HepG2 (cell line): ENCODE measurements around the gene DLX1. TPM values are rescaled to one million over a fixed set of nuclear protein-coding genes. Genes with fewer than 3 reads are reported as not detected.

Source experiments
- ATAC-seq: fragments of 200-7000 bp; cut with Tn5 transposase; 3 replicates; pipeline ENCODE4 v1.9.1; 2020; ENCODE audit warnings: mild to moderate bottlenecking, moderate library complexity
- BruUV-seq: library from RNA; stranded (reverse); fragments of 400-500 nt; replicated peaks from 2 replicates; lab custom pipeline; 2021; lab: Mats Ljungman, UMichigan
- CTCF ChIA-PET: fragments of 300-600 bp; formaldehyde crosslinking; extraction: SDS; loops from one replicate; lab custom pipeline; 2021; ENCODE audit warnings: low total read pairs, inconsistent platforms, low intra/inter-chr PET ratio; lab: Yijun Ruan, JAX
- POLR2A ChIA-PET: fragments of 350-600 bp; sonication (Branson Sonifier 250); formaldehyde crosslinking; loops from one replicate; lab custom pipeline; 2020; ENCODE audit warnings: antibody characterized with exemption, inconsistent platforms; lab: Yijun Ruan, JAX
- DNase-seq: peaks from one replicate; pipeline ENCODE4 v3.0.0-alpha.2; 2015; ENCODE audit warnings: low spot score
- FAIRE-seq: peaks from 3 replicates; lab custom pipeline; 2011; peaks lifted over from hg19 to GRCh38; lab: Jason Lieb, UNC
- H2AFZ ChIP-seq: one replicate; pipeline ENCODE4 v1.6.1; 2011; ENCODE audit warnings: low read length, inconsistent platforms
- H3K27ac ChIP-seq: fragments of 300-600 bp; 3 replicates; pipeline ENCODE4 v1.8.0; 2011; ENCODE audit warnings: mixed run types, mild to moderate bottlenecking, mixed read lengths, low read length, inconsistent platforms; ENCODE audit not compliant: insufficient read depth; ENCODE audit errors: extremely low read length
- H3K27me3 ChIP-seq, 2 experiments: fragments of 200-600 bp in 1 of 2; 2 replicates in 1 of 2; 3 replicates in 1 of 2; pipeline versions ENCODE4 v1.6.0 to v1.8.0; 2011; ENCODE audit warnings: low read length in 2 of 2, mild to moderate bottlenecking in 2 of 2, moderate library complexity in 2 of 2, inconsistent platforms in 1 of 2; ENCODE audit not compliant: insufficient read depth in 2 of 2, control insufficient read depth in 1 of 2
- H3K36me3 ChIP-seq, 2 experiments: fragments of 200-600 bp in 1 of 2; replicated peaks in 1 of 2; 2 replicates in 1 of 2; 3 replicates in 1 of 2; pipeline versions ENCODE4 v1.5.1 to v1.8.0; 2011; ENCODE audit warnings: low read length in 2 of 2, inconsistent platforms in 1 of 2; ENCODE audit not compliant: insufficient read depth in 2 of 2, control insufficient read depth in 1 of 2
- H3K4me1 ChIP-seq: 2 replicates; pipeline ENCODE4 v1.5.1; 2012; ENCODE audit warnings: low read length, inconsistent platforms; ENCODE audit not compliant: insufficient read depth
- H3K4me2 ChIP-seq: 2 replicates; pipeline ENCODE4 v1.6.0; 2011; ENCODE audit warnings: low read depth, low read length, inconsistent platforms
- H3K4me3 ChIP-seq, 3 experiments: fragments of 200-600 bp in 1 of 3; sonication (generic), shearing (Covaris generic) in 1 of 3; replicated peaks in 1 of 3; 2 replicates each; pipeline ENCODE4 v1.5.1; 2011 to 2016; ENCODE audit warnings: low read length in 3 of 3, inconsistent platforms in 2 of 3, low read depth in 2 of 3, mild to moderate bottlenecking in 2 of 3, control low read depth in 1 of 3, mixed read lengths in 1 of 3; ENCODE audit not compliant: insufficient read depth in 1 of 3
- H3K79me2 ChIP-seq: one replicate; pipeline ENCODE4 v1.6.1; 2011; ENCODE audit warnings: low read length, inconsistent platforms; ENCODE audit not compliant: insufficient read depth
- H3K9ac ChIP-seq: 2 replicates; pipeline ENCODE4 v1.6.0; 2011; ENCODE audit warnings: mild to moderate bottlenecking, low read depth, low read length, inconsistent platforms; ENCODE audit not compliant: insufficient read depth
- H3K9me3 ChIP-seq: 2 replicates; pipeline ENCODE4 v1.5.1; 2012; ENCODE audit warnings: mild to moderate bottlenecking, low read length
- H4K20me1 ChIP-seq: 2 replicates; pipeline ENCODE4 v1.6.0; 2011; ENCODE audit warnings: inconsistent platforms, mild to moderate bottlenecking, low read length, moderate library complexity; ENCODE audit not compliant: insufficient read depth
- BORCS8-MEF2B ChIP-seq: sonication (generic); formaldehyde crosslinking; IDR thresholded peaks from 2 replicates; pipeline ENCODE4 v1.8.0; 2022; ENCODE audit warnings: mild to moderate bottlenecking, missing genetic modification reagents
- DDIT3 ChIP-seq: sonication (generic); formaldehyde crosslinking; IDR thresholded peaks from 2 replicates; pipeline ENCODE4 v1.4.0; 2020; ENCODE audit warnings: mild to moderate bottlenecking, missing genetic modification reagents
- MIER2 ChIP-seq: IDR thresholded peaks from 2 replicates; pipeline ENCODE4 v1.6.1; 2016; ENCODE audit warnings: missing biosample characterization, missing genetic modification reagents
- ONECUT2 ChIP-seq: sonication (generic); formaldehyde crosslinking; IDR thresholded peaks from 2 replicates; pipeline ENCODE4 v1.4.0; 2020; ENCODE audit warnings: missing genetic modification reagents
- SATB2 ChIP-seq: sonication (generic); formaldehyde crosslinking; IDR thresholded peaks from 2 replicates; pipeline ENCODE4 v1.5.0; 2020; ENCODE audit warnings: missing genetic modification reagents
- SRSF1 ChIP-seq: fragments of 200-400 bp; formaldehyde crosslinking; optimal IDR thresholded peaks from 2 replicates; pipeline ENCODE3; 2017; ENCODE audit warnings: mild to moderate bottlenecking, low read depth, low read length, moderate library complexity
- STAT5B ChIP-seq: sonication (generic); formaldehyde crosslinking; IDR thresholded peaks from 2 replicates; pipeline ENCODE4 v1.4.0; 2020; ENCODE audit warnings: missing genetic modification reagents
- YEATS2 ChIP-seq: sonication (generic); formaldehyde crosslinking; IDR thresholded peaks from 2 replicates; pipeline ENCODE4 v1.4.0; 2020; ENCODE audit warnings: missing genetic modification reagents, borderline replicate concordance
- ZNF547 ChIP-seq: sonication (generic); formaldehyde crosslinking; IDR thresholded peaks from 2 replicates; pipeline ENCODE4 v1.5.1; 2020; ENCODE audit warnings: mild to moderate bottlenecking, missing genetic modification reagents
- ZNF678 ChIP-seq: sonication (generic); formaldehyde crosslinking; IDR thresholded peaks from 2 replicates; pipeline ENCODE4 v1.4.0; 2020; ENCODE audit warnings: mild to moderate bottlenecking, missing genetic modification reagents
- ZNF737 ChIP-seq: sonication (generic); formaldehyde crosslinking; IDR thresholded peaks from 2 replicates; pipeline ENCODE4 v1.5.0; 2020; ENCODE audit warnings: missing genetic modification reagents, mild to moderate bottlenecking, borderline replicate concordance
- ZNF816 ChIP-seq: sonication (generic); formaldehyde crosslinking; IDR thresholded peaks from 2 replicates; pipeline ENCODE4 v1.8.0; 2022; ENCODE audit warnings: missing genetic modification reagents, mild to moderate bottlenecking, borderline replicate concordance
- ZSCAN12 ChIP-seq: sonication (generic); formaldehyde crosslinking; IDR thresholded peaks from 2 replicates; pipeline ENCODE4 v1.9.0; 2021; ENCODE audit warnings: mild to moderate bottlenecking, missing genetic modification reagents
- WGBS: methylation state at CpG from one replicate; pipeline ENCODE4 v1.1.6; 2017; ENCODE audit warnings: low lambda C conversion rate; 5-methylcytosine and 5-hydroxymethylcytosine counted together
- in situ Hi-C: cut with HindIII; loops from 2 replicates; pipeline ENCODE4 v1.10.0; 2017; ENCODE audit warnings: low pct_unique_long_range_greater_than_20kb; ENCODE audit not compliant: extremely low pct_ligation_motif_present
- intact Hi-C: fragments of 100-400 bp; cut with micrococcal nuclease; formaldehyde crosslinking; loops from one replicate; pipeline ENCODE4 v1.10.0; 2022; ENCODE audit not compliant: unreplicated experiment
- polyA plus RNA-seq, 8 experiments: library from polyadenylated mRNA; depleted of rRNA in 3 of 8; stranded (reverse) in 7 of 8; unstranded in 1 of 8; fragments of >200 nt; fragmentation: Illumina TruSeq in 4 of 8; extraction: Trizol in 4 of 8; gene quantifications; 2 replicates each; pipeline versions ENCODE4 v1.2.1 to v1.2.3, GENCODE V29; 2011 to 2016; ENCODE audit warnings: low read depth in 4 of 8, missing spikeins in 1 of 8, mixed read lengths in 1 of 8; ENCODE audit not compliant: insufficient read depth in 1 of 8
- total RNA-seq, 5 experiments: library from RNA; depleted of rRNA; stranded (reverse); fragments of >200 nt; fragmentation: Illumina TruSeq; extraction: Trizol; gene quantifications; 2 replicates each; pipeline ENCODE4 v1.2.3, GENCODE V29; 2016; ENCODE audit warnings: low read depth in 1 of 5
- TF ChIP-seq, protein P1 (sequence below): sonication (generic); formaldehyde crosslinking; IDR thresholded peaks from 2 replicates; pipeline ENCODE4 v1.4.0; 2020; ENCODE audit warnings: missing genetic modification reagents, borderline replicate concordance

DLX1 gene
- total and polyA plus RNA-seq, 2 of the 13 experiments (the other 11 are each of a cell fraction or from before 2014, with no cell fraction given) = 0.18 to 0.86 TPM

- Histone ChIP-seq H4K20me1 (peaks cover 6% of the 10 kb centered on the region; the same call in 1 of the 2 replicates), H3K4me1 (peaks cover 65% of the 10 kb centered on the region), H3K9me3 (no peaks in the 10 kb centered on the region), H3K36me3 (no peaks in the 10 kb centered on the region), H3K27me3 (peaks cover 20 to 76% of the 10 kb centered on the region in 2 experiments), H3K79me2 (no peaks in the 10 kb centered on the region), H2AFZ (no peak overlapping the region), H3K9ac (no peak overlapping the region), H3K27ac (no peak overlapping the region), H3K4me2 (peak overlapping the region; percentile 93), H3K4me3 (peak overlapping the region; percentile 60 to 77 (median 61); a peak in 5 of 6 replicates)
- no TSS peak for BruUV-seq
- ATAC-seq = no peak
- DNase-seq = no peak
- WGBS = 17% methylated on average over 9 of the region's 9 CpGs
- no peak for FAIRE-seq
- CTCF ChIA-PET = no interaction called here
- in situ Hi-C loops = no loop called here
- POLR2A ChIA-PET = interaction anchor here (1.3 to 2.0 kb wide), 3 partner anchors 11 to 46 kb away, joined by 3 to 16 read pairs (median 7); partner anchors contain the start of gene DLX1
- intact Hi-C loops = no loop called here
- TF ChIP-seq ZNF547 (CRISPR knock-in tag) (peak; percentile 31; the same call in 1 of the 2 replicates), ZSCAN12 (CRISPR knock-in tag) (no peak), DDIT3 (no peak), YEATS2 (CRISPR knock-in tag) (0 out of 2 replicates have a peak, but pooled peaks have one; percentile 7), SATB2 (CRISPR knock-in tag) (no peak), ZNF737 (CRISPR knock-in tag) (no peak), STAT5B (CRISPR knock-in tag) (no peak), ZNF816 (CRISPR knock-in tag) (no peak), SRSF1 (peak; percentile 57), BORCS8-MEF2B (CRISPR knock-in tag) (peak; percentile 24; the same call in 1 of the 2 replicates), ONECUT2 (CRISPR knock-in tag) (no peak), ZNF678 (no peak), MIER2 (no peak)
- TF ChIP-seq, protein P1, sequence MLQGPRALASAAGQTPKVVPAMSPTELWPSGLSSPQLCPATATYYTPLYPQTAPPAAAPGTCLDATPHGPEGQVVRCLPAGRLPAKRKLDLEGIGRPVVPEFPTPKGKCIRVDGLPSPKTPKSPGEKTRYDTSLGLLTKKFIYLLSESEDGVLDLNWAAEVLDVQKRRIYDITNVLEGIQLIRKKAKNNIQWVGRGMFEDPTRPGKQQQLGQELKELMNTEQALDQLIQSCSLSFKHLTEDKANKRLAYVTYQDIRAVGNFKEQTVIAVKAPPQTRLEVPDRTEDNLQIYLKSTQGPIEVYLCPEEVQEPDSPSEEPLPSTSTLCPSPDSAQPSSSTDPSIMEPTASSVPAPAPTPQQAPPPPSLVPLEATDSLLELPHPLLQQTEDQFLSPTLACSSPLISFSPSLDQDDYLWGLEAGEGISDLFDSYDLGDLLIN (CRISPR knock-in tag) = no peak
Measured at GRCh38 chr2:172097557-172098131, 12.3 kb downstream of the DLX1 start.
